Ectodermal cell (in vitro differentiated cells): ENCODE data around the gene CKM.
"Not testable (repeated sequence)": the region's sequence is repeated elsewhere in the genome, so short reads cannot be mapped to it uniquely, and the experiment has no call there.

ENCODE experiments used
- H3K27ac ChIP-seq: 2 replicates; pipeline ENCODE4 v1.7.0; 2013; ENCODE audit warnings: mild to moderate bottlenecking, low read depth, low read length; ENCODE audit not compliant: insufficient read depth, poor library complexity, severe bottlenecking
- H3K27me3 ChIP-seq: 2 replicates; pipeline ENCODE4 v1.7.0; 2013; ENCODE audit warnings: mild to moderate bottlenecking, low read length; ENCODE audit not compliant: insufficient read depth, control insufficient read depth, poor library complexity, severe bottlenecking
- H3K36me3 ChIP-seq: one replicate; pipeline ENCODE4 v1.7.0; 2013; ENCODE audit warnings: low read length; ENCODE audit not compliant: control insufficient read depth, insufficient read depth
- H3K4me1 ChIP-seq: one replicate; pipeline ENCODE4 v1.7.0; 2013; ENCODE audit warnings: low read length; ENCODE audit not compliant: control insufficient read depth, insufficient read depth
- H3K4me3 ChIP-seq: 2 replicates; pipeline ENCODE4 v1.7.0; 2013; ENCODE audit warnings: low read depth, low read length, control low read depth; ENCODE audit not compliant: insufficient read depth
- H3K9me3 ChIP-seq: 2 replicates; pipeline ENCODE4 v1.7.0; 2013; ENCODE audit warnings: mild to moderate bottlenecking, low read length, moderate library complexity; ENCODE audit not compliant: control insufficient read depth
- WGBS, 2 experiments: methylation state at CpG; one replicate each; pipeline ENCODE4 v1.1.7; 2013; ENCODE audit warnings: missing lambda C conversion rate in 2 of 2; 5-methylcytosine and 5-hydroxymethylcytosine counted together

CKM gene

GRCh38 chr19:45340232-45340898 lies 17.7 kb upstream of the CKM start, which contains the start of gene KLC3:
Gene KLC3, plus strand, starts transcription at chr19:45340750. Its CDS starts 4,792 bp downstream, at chr19:45345542.
- Histone ChIP-seq H3K9me3 (no peaks in the 10 kb centered on the region), H3K36me3 (no peaks in the 10 kb centered on the region), H3K4me1 (no peaks in the 10 kb centered on the region), H3K4me3 (peak within 1 kb of the TSS; percentile 36), H3K27me3 (peaks cover 43% of the 10 kb centered on the region), H3K27ac (no peak within 1 kb of the TSS)
- WGBS, 2 experiments = 14% methylated on average over 50 of the region's 50 CpGs

GRCh38 chr19:45339629-45340028 lies 17.0 kb upstream of the CKM start:
- Histone ChIP-seq H3K27me3 (peaks cover 43% of the 10 kb centered on the region), H3K4me1 (no peaks in the 10 kb centered on the region), H3K9me3 (no peaks in the 10 kb centered on the region), H3K27ac (no peak overlapping the region), H3K4me3 (no peak overlapping the region), H3K36me3 (no peaks in the 10 kb centered on the region)
- WGBS, 2 experiments = 88 to 94% methylated on average over 5 to 6 of the region's 6 CpGs

GRCh38 chr19:45336696-45337251 lies 14.1 kb upstream of the CKM start:
- peaks cover 29% of the 10 kb centered on the region for H3K27me3 ChIP-seq
- no peak overlapping the region for H3K27ac ChIP-seq
- H3K9me3 ChIP-seq = no peaks in the 10 kb centered on the region
- H3K4me3 ChIP-seq = no peak overlapping the region
- H3K36me3 ChIP-seq = no peaks in the 10 kb centered on the region
- no peaks in the 10 kb centered on the region for H3K4me1 ChIP-seq
- WGBS, 2 experiments = 85 to 86% methylated on average over 11 of the region's 11 CpGs

- peaks cover 10% of the 10 kb centered on the region for H3K27me3 ChIP-seq
- H3K9me3 ChIP-seq, H3K27ac ChIP-seq, H3K4me3 ChIP-seq, H3K36me3 ChIP-seq, H3K4me1 ChIP-seq: not testable (repeated sequence)
- WGBS, 2 experiments = 93% methylated on average over 4 of the region's 4 CpGs
These were observed 12.2 kb upstream of the CKM start for GRCh38 chr19:45334881-45335280.

- Histone ChIP-seq H3K9me3 (no peaks in the 10 kb centered on the region), H3K27ac (no peak overlapping the region), H3K4me1 (no peaks in the 10 kb centered on the region), H3K4me3 (no peak overlapping the region), H3K36me3 (no peaks in the 10 kb centered on the region), H3K27me3 (no peaks in the 10 kb centered on the region)
- 85 to 88% methylated on average over 10 of the region's 10 CpGs for WGBS, 2 experiments
These were observed 11.1 kb upstream of the CKM start for GRCh38 chr19:45333609-45334303.

GRCh38 chr19:45331411-45331810 lies 8.7 kb upstream of the CKM start:
- Histone ChIP-seq H3K27ac (no peak overlapping the region), H3K36me3 (no peaks in the 10 kb centered on the region), H3K4me1 (no peaks in the 10 kb centered on the region), H3K27me3 (no peaks in the 10 kb centered on the region), H3K9me3 (no peaks in the 10 kb centered on the region), H3K4me3 (no peak overlapping the region)
- 89% methylated on average over 7 of the region's 7 CpGs for WGBS, 2 experiments

- peaks cover 10% of the 10 kb centered on the region for H3K4me1 ChIP-seq
- 82 to 83% methylated on average over 12 to 13 of the region's 13 CpGs for WGBS, 2 experiments
- H3K36me3 ChIP-seq = no peaks in the 10 kb centered on the region
- peaks cover 19% of the 10 kb centered on the region for H3K27me3 ChIP-seq
- no peak overlapping the region for H3K27ac ChIP-seq
- no peaks in the 10 kb centered on the region for H3K9me3 ChIP-seq
- H3K4me3 ChIP-seq = no peak overlapping the region
These were observed 4.9 kb upstream of the CKM start for GRCh38 chr19:45327404-45328143.

- no peak overlapping the region for H3K4me3 ChIP-seq
- no peak overlapping the region for H3K27ac ChIP-seq
- H3K36me3 ChIP-seq = no peaks in the 10 kb centered on the region
- H3K9me3 ChIP-seq = no peaks in the 10 kb centered on the region
- H3K4me1 ChIP-seq = peaks cover 12% of the 10 kb centered on the region
- 78 to 81% methylated on average over 11 of the region's 11 CpGs for WGBS, 2 experiments
- peaks cover 19% of the 10 kb centered on the region for H3K27me3 ChIP-seq
These were observed 1.8 kb upstream of the CKM start for GRCh38 chr19:45324349-45324907.

GRCh38 chr19:45323671-45324081 lies 1.0 kb upstream of the CKM start:
- Histone ChIP-seq H3K27ac (no peak overlapping the region), H3K4me1 (peaks cover 12% of the 10 kb centered on the region), H3K4me3 (peak overlapping the region; percentile 18), H3K36me3 (no peaks in the 10 kb centered on the region), H3K27me3 (peaks cover 19% of the 10 kb centered on the region), H3K9me3 (no peaks in the 10 kb centered on the region)
- WGBS, 2 experiments = 7 to 9% methylated on average over 30 of the region's 30 CpGs

GRCh38 chr19:45322311-45322710 lies 364 bp downstream of the CKM start:
- Histone ChIP-seq H3K9me3 (no peaks in the 10 kb centered on the region), H3K27ac (no peak overlapping the region), H3K4me1 (peaks cover 12% of the 10 kb centered on the region), H3K36me3 (no peaks in the 10 kb centered on the region), H3K4me3 (no peak overlapping the region), H3K27me3 (peaks cover 22% of the 10 kb centered on the region)
- 53 to 59% methylated on average over 9 to 11 of the region's 11 CpGs for WGBS, 2 experiments
